Duodenal mucosa (tissue), 2 donors: ENCODE results near the gene GPR146.
A peak's percentile ranks its signal among the peaks of the same experiment; 100 is the strongest.

Experiments used
- H3K27ac ChIP-seq: one replicate; pipeline ENCODE4 v1.7.0; 2013; ENCODE audit warnings: low read depth, low read length
- H3K27me3 ChIP-seq, 2 donors: one replicate each; pipeline ENCODE4 v1.7.0; 2013; ENCODE audit warnings: low read length in 2 of 2, control low read depth in 1 of 2; ENCODE audit not compliant: insufficient read depth in 2 of 2, control insufficient read depth in 1 of 2
- H3K36me3 ChIP-seq, 2 donors: one replicate each; pipeline ENCODE4 v1.7.0; 2013; ENCODE audit warnings: low read length in 2 of 2, control low read depth in 1 of 2; ENCODE audit not compliant: insufficient read depth in 2 of 2, control insufficient read depth in 1 of 2
- H3K4me1 ChIP-seq, 2 donors: one replicate each; pipeline ENCODE4 v1.7.0; 2013; ENCODE audit warnings: low read length in 2 of 2, control low read depth in 1 of 2; ENCODE audit not compliant: insufficient read depth in 2 of 2, control insufficient read depth in 1 of 2
- H3K4me3 ChIP-seq, 2 donors: one replicate each; pipeline ENCODE4 v1.7.0; 2013; ENCODE audit warnings: low read length in 2 of 2, low read depth in 1 of 2
- H3K9ac ChIP-seq, 2 donors: one replicate each; pipeline ENCODE4 v1.7.0; 2013; ENCODE audit warnings: low read length in 2 of 2, low read depth in 1 of 2
- H3K9me3 ChIP-seq, 2 donors: one replicate each; pipeline ENCODE4 v1.7.0; 2013; ENCODE audit warnings: low read length in 2 of 2, control low read depth in 1 of 2; ENCODE audit not compliant: control insufficient read depth in 1 of 2

GPR146 gene

GRCh38 chr7:1060315-1061072 is 16.1 kb downstream of the GPR146 start:
- Histone ChIP-seq H3K36me3 (no peaks in the 10 kb centered on the region), H3K9me3 (no peaks in the 10 kb centered on the region), H3K9ac (no peak overlapping the region), H3K4me3 (peak overlapping the region in 1 of 2 donors; percentile 22), H3K27ac (no peak overlapping the region), H3K4me1 (peaks cover 9 to 20% of the 10 kb centered on the region in 2 donors), H3K27me3 (no peaks in the 10 kb centered on the region)

GRCh38 chr7:1061180-1061579 is 16.8 kb downstream of the GPR146 start:
- Histone ChIP-seq H3K36me3 (no peaks in the 10 kb centered on the region), H3K27ac (no peak overlapping the region), H3K27me3 (no peaks in the 10 kb centered on the region), H3K9me3 (no peaks in the 10 kb centered on the region), H3K9ac (no peak overlapping the region), H3K4me1 (peaks cover 9 to 20% of the 10 kb centered on the region in 2 donors), H3K4me3 (no peak overlapping the region)

- no peak overlapping the region for H3K9ac ChIP-seq
- H3K4me3 ChIP-seq, result no peak overlapping the region
- peaks cover 9 to 20% of the 10 kb centered on the region in 2 donors for H3K4me1 ChIP-seq
- no peaks in the 10 kb centered on the region for H3K27me3 ChIP-seq
- no peak overlapping the region for H3K27ac ChIP-seq
- H3K9me3 ChIP-seq, result no peaks in the 10 kb centered on the region
- no peaks in the 10 kb centered on the region for H3K36me3 ChIP-seq
Measured at GRCh38 chr7:1062296-1063294, 18.2 kb downstream of the GPR146 start.

GRCh38 chr7:1063361-1063760 is 19.0 kb downstream of the GPR146 start:
- Histone ChIP-seq H3K27ac (no peak overlapping the region), H3K4me3 (no peak overlapping the region), H3K27me3 (no peaks in the 10 kb centered on the region), H3K36me3 (no peaks in the 10 kb centered on the region), H3K9ac (no peak overlapping the region), H3K4me1 (peaks cover 9 to 15% of the 10 kb centered on the region in 2 donors), H3K9me3 (no peaks in the 10 kb centered on the region)

- Histone ChIP-seq H3K9ac (no peak overlapping the region), H3K4me3 (no peak overlapping the region), H3K27me3 (no peaks in the 10 kb centered on the region), H3K4me1 (peaks cover 9 to 15% of the 10 kb centered on the region in 2 donors), H3K36me3 (no peaks in the 10 kb centered on the region), H3K9me3 (no peaks in the 10 kb centered on the region), H3K27ac (no peak overlapping the region)
Measured at GRCh38 chr7:1064581-1064980, 20.2 kb downstream of the GPR146 start.

- Histone ChIP-seq H3K27me3 (no peaks in the 10 kb centered on the region), H3K36me3 (no peaks in the 10 kb centered on the region), H3K4me3 (peak overlapping the region; percentile 46 to 48), H3K4me1 (peaks cover 6 to 15% of the 10 kb centered on the region in 2 donors), H3K27ac (no peak overlapping the region), H3K9ac (peak overlapping the region; percentile 12 to 37), H3K9me3 (no peaks in the 10 kb centered on the region)
Measured at GRCh38 chr7:1065263-1065584, 20.9 kb downstream of the GPR146 start.

- Histone ChIP-seq H3K27ac (no peak overlapping the region), H3K9me3 (peaks cover 0 to 4% of the 10 kb centered on the region in 2 donors), H3K9ac (peak overlapping the region; percentile 12 to 37)
Measured at GRCh38 chr7:1065585-1066241, 21.4 kb downstream of the GPR146 start.

GRCh38 chr7:1066242-1066588 is 21.9 kb downstream of the GPR146 start:
- Histone ChIP-seq H3K36me3 (peaks cover 0 to 6% of the 10 kb centered on the region in 2 donors), H3K27me3 (no peaks in the 10 kb centered on the region), H3K27ac (no peak overlapping the region), H3K4me3 (no peak overlapping the region), H3K4me1 (peaks cover 0 to 8% of the 10 kb centered on the region in 2 donors), H3K9me3 (peaks cover 0 to 4% of the 10 kb centered on the region in 2 donors), H3K9ac (no peak overlapping the region)

More at GRCh38 chr7:1065585-1066241, 21.4 kb downstream of the GPR146 start:
- no peaks in the 10 kb centered on the region for H3K27me3 ChIP-seq
- H3K4me3 ChIP-seq, result peak overlapping the region; percentile 46 to 48
- H3K4me1 ChIP-seq, result peaks cover 1 to 13% of the 10 kb centered on the region in 2 donors
- peaks cover 0 to 5% of the 10 kb centered on the region in 2 donors for H3K36me3 ChIP-seq

GRCh38 chr7:1068013-1068412 is 23.7 kb downstream of the GPR146 start:
- H3K27ac ChIP-seq, result no peak overlapping the region
- H3K4me3 ChIP-seq, result no peak overlapping the region
- peaks cover 0 to 6% of the 10 kb centered on the region in 2 donors for H3K36me3 ChIP-seq
- no peak overlapping the region for H3K9ac ChIP-seq
- peaks cover 0 to 4% of the 10 kb centered on the region in 2 donors for H3K9me3 ChIP-seq
- peaks cover 0 to 7% of the 10 kb centered on the region in 2 donors for H3K4me1 ChIP-seq
- no peaks in the 10 kb centered on the region for H3K27me3 ChIP-seq
